Glutamatergic neuron (in vitro differentiated cells): ENCODE data around the gene RAB12. TPM values are rescaled to one million over a fixed set of nuclear protein-coding genes. Genes with fewer than 3 reads are reported as not detected.

Experiments
- DNase-seq: peaks from one replicate; pipeline ENCODE4 v3.0.0; 2022
- H3K27ac Mint-ChIP-seq: one replicate; pipeline ENCODE4 v1.8.0; 2020; ENCODE audit warnings: mild to moderate bottlenecking, mixed read lengths, inconsistent platforms; ENCODE audit not compliant: unreplicated experiment
- H3K27me3 Mint-ChIP-seq: one replicate; pipeline ENCODE4 v1.8.0; 2020; ENCODE audit warnings: mild to moderate bottlenecking, moderate library complexity, mixed read lengths, inconsistent platforms; ENCODE audit not compliant: unreplicated experiment
- H3K36me3 Mint-ChIP-seq: one replicate; pipeline ENCODE4 v1.8.0; 2020; ENCODE audit warnings: mild to moderate bottlenecking, mixed read lengths, inconsistent platforms; ENCODE audit not compliant: unreplicated experiment
- H3K4me1 Mint-ChIP-seq: one replicate; pipeline ENCODE4 v1.8.0; 2020; ENCODE audit warnings: mild to moderate bottlenecking, low read depth, mixed read lengths, inconsistent platforms; ENCODE audit not compliant: unreplicated experiment
- H3K4me3 Mint-ChIP-seq: one replicate; pipeline ENCODE4 v1.8.0; 2020; ENCODE audit warnings: mild to moderate bottlenecking, mixed read lengths, inconsistent platforms; ENCODE audit not compliant: unreplicated experiment
- H3K9me3 Mint-ChIP-seq: one replicate; pipeline ENCODE4 v1.8.0; 2020; ENCODE audit warnings: mild to moderate bottlenecking, moderate library complexity, mixed read lengths, inconsistent platforms; ENCODE audit not compliant: unreplicated experiment
- CTCF ChIP-seq: fragments of 200-600 bp; sonication (generic); IDR thresholded peaks from one replicate; pipeline ENCODE4 v1.5.0; 2021; ENCODE audit not compliant: partially characterized antibody, unreplicated experiment
- total RNA-seq: library from RNA; stranded (reverse); fragmentation: NEBNext Ultra II Directional; extraction: Animal tissue kit (Norgen Biotek cat#: 25700); gene quantifications from one replicate; pipeline ENCODE4 v1.2.1, GENCODE V29; 2021; ENCODE audit not compliant: unreplicated experiment

The RAB12 gene
- total RNA-seq, 1 donor from 2014 or later, result 28.8 TPM

GRCh38 chr18:8601277-8602032 lies 7.8 kb upstream of the RAB12 start:
- Mint-ChIP-seq H3K36me3 (no peaks in the 10 kb centered on the region), H3K27me3 (no peaks in the 10 kb centered on the region), H3K27ac (no peak overlapping the region), H3K4me1 (no peaks in the 10 kb centered on the region), H3K9me3 (no peaks in the 10 kb centered on the region), H3K4me3 (no peak overlapping the region)
- no peak for TF ChIP-seq CTCF
- DNase-seq, result no peak

- H3K36me3 Mint-ChIP-seq, result no peaks in the 10 kb centered on the region
- H3K4me3 Mint-ChIP-seq, result no peak overlapping the region
- DNase-seq, result no peak
- no peaks in the 10 kb centered on the region for H3K4me1 Mint-ChIP-seq
- H3K27me3 Mint-ChIP-seq, result no peaks in the 10 kb centered on the region
- no peak overlapping the region for H3K27ac Mint-ChIP-seq
- H3K9me3 Mint-ChIP-seq, result no peaks in the 10 kb centered on the region
- TF ChIP-seq CTCF, result no peak
Observed at GRCh38 chr18:8602040-8602439, 7.2 kb upstream of the RAB12 start.

GRCh38 chr18:8602557-8602956 lies 6.7 kb upstream of the RAB12 start:
- no peaks in the 10 kb centered on the region for H3K9me3 Mint-ChIP-seq
- H3K27ac Mint-ChIP-seq, result no peak overlapping the region
- no peak for DNase-seq
- H3K36me3 Mint-ChIP-seq, result no peaks in the 10 kb centered on the region
- no peak overlapping the region for H3K4me3 Mint-ChIP-seq
- no peak for TF ChIP-seq CTCF
- H3K27me3 Mint-ChIP-seq, result no peaks in the 10 kb centered on the region
- no peaks in the 10 kb centered on the region for H3K4me1 Mint-ChIP-seq

GRCh38 chr18:8603663-8604520 lies 5.3 kb upstream of the RAB12 start:
- Mint-ChIP-seq H3K4me3 (no peak overlapping the region), H3K4me1 (peaks cover 5% of the 10 kb centered on the region), H3K27me3 (peaks cover 7% of the 10 kb centered on the region), H3K36me3 (no peaks in the 10 kb centered on the region), H3K27ac (no peak overlapping the region), H3K9me3 (peaks cover 6% of the 10 kb centered on the region)
- TF ChIP-seq CTCF, result no peak
- DNase-seq, result no peak

GRCh38 chr18:8605974-8606373 lies 3.3 kb upstream of the RAB12 start:
- TF ChIP-seq CTCF, result no peak
- Mint-ChIP-seq H3K27ac (no peak overlapping the region), H3K27me3 (peaks cover 8% of the 10 kb centered on the region), H3K4me1 (peaks cover 9% of the 10 kb centered on the region), H3K4me3 (no peak overlapping the region), H3K9me3 (peaks cover 6% of the 10 kb centered on the region), H3K36me3 (no peaks in the 10 kb centered on the region)
- no peak for DNase-seq
